GM19452 (cell line): Measurements from ENCODE around the gene ELK3.

ENCODE experiments used
- ATAC-seq: cut with Tn5 transposase; IDR thresholded peaks from one replicate; pipeline ENCODE4 v1.9.1; 2021; ENCODE audit not compliant: unreplicated experiment

ELK3 gene

DNA sequence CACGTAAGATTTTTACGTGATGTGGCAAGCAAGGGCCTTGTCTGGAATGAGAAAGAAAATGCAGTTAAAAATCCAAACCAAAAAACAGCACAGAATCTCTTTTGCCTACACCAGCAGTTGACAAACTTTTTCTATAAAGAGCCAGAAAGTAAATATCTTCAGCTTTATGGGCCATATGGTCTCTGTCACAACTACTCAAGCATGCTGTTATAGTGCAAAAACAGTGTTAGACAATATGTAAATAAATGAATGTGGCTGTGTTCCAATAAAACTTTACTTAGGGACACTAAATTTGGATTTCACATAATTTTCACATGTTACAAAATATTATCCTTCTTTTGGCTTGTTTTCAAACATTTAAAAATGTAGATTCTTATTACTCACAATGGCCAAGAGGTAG is 6.2 kb upstream of the ELK3 start:
- no peak for ATAC-seq

DNA sequence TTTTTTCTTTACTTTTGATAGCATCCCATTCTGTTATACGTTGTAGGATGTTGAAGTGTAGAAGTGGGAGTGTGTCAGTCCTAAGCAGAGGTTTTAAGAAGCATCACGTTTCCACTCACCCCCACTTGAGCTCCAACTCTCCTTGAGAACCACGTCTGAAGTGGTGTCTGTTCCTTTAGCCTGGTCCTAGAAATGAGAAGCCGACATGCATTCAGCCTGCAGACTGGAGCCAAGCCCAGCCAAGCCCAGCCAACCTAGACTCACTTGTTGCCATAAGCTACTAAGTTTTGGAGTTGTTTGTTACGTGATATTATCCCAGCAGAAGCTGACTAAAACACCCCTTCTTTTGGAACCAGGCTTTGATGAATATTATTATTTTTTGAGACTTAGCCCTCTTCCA is 4.4 kb upstream of the ELK3 start:
- no peak for ATAC-seq

DNA sequence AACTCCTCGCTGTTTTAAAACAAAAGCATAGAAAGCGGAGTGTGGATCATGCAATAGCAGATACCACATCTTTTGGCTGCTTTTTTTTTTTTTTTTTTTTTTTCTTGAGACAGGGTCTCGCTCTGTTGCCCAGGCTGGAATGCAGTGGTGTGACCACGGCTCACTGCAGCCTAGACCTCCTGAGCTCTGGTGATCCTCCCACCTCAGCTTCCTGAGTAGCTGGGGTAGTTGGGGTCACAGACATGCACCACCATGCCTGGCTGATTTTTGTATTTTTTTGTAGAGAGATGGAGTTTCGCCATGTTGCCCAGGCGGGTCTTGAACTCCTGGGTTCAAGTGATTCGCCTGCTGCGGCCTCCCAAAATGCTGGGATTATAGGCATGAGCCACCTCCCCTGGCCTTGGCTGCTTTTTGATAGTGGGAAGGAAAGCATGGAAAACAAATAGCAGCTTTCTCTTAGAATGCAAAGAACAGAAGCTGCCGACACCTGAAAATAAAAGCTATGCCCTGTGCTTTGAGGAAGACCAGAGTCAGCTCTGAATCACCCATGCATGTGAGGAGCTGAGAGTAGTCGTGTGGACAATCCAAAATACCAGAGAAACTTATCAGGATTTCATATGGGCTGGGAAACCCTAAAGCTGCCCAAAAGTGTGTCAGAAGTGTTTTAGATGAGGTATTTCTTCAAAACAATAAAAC is 3.6 kb upstream of the ELK3 start:
- ATAC-seq, result no peak

DNA sequence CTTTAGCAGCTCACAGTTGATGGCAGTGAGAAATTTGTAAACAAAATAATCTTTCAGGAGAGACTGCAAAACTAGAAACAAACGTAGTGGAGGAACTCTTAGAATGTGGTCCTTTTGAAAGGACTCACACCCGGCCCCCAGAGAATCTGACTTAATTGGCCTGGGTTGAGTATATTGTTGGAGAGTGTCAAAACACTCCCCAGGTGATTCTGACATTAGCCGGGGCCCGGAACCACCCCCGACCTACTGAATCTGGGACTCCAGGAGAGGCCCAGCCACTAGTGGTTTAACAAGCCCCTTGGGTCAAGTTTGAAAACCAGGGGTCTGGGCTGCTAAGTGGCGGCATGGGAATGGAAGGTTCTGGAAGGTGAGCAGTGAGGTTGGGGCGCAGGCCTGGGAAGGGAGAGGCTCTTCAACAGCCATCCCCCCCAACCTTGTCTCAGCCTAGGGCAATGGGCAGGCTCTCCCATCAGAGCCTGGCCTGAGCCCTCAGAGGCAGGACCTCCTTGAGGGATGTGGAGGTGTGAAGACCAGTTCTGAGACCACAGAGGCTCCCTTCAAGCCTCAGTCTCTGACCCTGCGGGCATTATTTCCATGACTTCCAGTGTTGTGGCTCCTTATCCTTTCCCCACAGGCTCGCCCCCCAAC is 1.1 kb upstream of the ELK3 start:
- ATAC-seq, result no peak

DNA sequence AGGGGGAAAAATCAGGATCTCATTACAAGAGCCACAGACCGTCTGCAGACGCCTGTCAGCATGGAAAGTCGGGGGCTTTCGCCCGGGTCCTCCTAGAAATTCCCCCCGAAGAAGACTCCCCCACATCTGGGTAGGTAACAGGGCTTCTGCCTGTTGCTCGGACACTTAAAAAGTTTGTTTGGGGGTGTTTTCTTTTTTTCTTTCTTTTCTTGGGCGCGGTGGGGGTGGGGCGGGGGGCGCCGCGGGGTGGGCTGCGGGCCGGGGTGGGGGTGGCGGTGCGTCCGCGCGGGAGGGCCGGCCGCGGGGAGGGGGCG is 358 bp downstream of the ELK3 start:
- peak; percentile 25 for ATAC-seq

DNA sequence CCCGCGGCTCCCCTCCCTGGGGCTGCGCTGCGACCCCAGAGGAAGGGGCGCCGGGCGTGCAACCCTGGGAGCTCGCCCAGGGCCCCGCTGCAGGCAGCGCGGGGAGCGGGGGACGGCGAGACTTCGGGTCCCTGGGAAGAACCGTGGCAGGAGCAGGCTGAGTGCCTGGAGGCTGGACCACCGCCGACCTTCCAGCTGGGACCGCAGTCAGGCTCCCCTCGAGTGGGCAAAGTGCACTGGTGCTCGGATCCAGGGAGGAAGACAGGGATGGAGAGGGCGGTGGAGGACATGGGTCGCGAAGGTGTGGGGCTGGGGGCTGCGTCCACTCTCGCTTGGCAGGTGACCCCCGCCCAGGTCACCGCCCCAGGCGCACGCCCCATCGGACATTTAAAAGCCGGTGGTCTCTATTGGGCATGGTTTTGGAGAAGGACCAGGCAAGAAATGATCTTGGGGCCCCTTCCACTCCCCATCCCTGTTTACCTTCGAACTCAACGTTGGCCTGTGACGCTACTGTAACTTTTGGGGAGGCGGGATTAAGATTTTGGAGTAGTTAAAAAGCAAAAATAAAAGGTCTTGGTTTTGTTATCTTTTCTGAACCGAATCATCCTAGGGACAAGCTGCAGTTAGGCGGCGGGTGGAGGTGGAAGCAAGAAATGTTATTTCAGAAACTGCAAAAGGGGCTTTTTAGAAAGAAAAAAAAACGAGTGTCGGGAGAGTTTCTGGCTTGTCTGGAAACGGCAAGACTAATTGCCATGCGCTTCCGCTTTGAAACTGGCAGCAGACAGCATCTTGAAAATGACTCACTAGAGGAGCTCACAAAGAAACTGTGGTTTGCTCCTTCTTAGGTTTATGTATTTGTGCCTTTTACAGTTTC is 1.0 kb downstream of the ELK3 start:
- ATAC-seq, result peak; percentile 77

DNA sequence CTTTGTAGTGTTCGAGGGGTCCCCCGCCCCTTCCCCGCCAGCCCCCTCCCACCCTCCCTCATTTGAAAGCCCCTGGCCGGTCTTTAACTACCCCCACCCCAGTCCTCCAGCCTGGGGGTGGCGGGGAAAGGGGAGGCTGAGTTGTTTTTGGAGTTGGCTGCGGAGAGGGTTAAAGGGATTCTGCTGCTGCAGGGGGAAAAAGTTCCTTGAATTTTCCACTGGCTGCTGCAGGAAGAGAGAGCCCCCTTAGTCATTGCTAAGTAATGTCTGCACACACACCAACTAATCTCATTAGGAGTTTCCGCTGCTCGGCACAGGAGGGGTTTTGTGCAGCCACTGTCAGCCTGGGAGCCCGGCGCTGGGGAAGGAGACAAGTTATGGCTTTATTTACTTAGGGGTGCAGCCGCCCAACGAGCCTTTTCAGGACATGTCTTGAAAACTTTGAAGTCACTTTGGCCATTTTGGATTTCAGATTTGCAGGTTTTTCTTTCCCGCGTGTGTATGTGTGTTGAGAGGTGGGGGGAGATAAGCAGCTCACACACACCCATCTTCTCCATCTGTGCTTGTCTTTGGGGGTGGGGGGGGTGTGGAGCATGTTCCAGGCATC is 1.8 kb downstream of the ELK3 start:
- no peak for ATAC-seq

DNA sequence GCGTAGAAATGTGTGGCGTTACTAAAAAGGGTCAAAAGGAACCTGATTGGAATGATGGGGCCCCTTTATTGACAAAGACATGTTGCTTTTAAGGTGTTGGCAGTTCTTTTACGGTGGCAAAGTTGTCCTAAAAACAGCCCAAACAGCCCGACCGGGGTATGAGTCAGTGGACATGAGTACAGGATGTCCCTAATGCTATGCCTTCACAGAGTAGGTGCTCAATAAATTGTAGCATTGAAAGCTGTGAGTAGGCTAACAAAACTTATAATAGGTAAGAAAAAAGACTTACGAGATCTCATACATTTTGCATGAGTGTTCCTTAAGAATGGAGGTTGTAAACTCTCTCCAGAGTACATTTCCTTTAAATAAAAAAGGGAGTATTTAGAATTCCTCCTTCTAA is 2.6 kb downstream of the ELK3 start:
- no peak for ATAC-seq

DNA sequence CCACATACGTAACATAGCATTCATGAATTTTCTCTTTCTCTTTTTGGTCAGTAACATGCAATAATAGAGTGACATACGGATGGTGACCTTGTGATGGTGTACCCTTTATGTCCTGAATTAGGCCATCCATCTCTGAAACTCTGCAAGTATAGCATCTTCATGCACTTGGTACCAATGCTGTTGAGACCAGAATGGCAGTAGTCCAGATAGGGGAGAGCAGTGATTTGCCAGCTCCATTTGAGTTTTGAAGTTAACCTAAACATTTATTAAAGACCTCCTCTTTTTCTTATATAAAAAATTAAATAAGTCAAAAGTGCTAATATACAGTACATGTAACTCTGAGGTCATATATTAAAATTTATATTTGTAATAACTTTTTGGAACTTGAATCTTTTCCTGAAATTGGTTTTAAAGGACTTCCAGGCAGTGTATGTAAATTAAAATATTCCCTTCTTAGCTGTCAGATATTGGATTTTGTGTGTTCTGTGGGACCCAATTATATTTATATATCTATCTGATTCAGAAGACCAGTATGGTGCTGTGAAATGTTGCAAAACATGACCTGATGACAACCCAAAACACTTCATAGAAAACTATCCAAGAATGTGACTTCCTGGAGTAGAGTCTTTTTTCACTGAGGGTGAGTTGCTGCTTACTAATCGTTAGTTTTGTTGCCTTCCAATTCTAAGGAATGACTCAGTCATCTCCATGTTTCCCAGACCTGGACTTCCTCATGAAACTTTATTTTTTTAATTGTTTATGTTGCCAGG is 3.5 kb downstream of the ELK3 start:
- ATAC-seq, result no peak

DNA sequence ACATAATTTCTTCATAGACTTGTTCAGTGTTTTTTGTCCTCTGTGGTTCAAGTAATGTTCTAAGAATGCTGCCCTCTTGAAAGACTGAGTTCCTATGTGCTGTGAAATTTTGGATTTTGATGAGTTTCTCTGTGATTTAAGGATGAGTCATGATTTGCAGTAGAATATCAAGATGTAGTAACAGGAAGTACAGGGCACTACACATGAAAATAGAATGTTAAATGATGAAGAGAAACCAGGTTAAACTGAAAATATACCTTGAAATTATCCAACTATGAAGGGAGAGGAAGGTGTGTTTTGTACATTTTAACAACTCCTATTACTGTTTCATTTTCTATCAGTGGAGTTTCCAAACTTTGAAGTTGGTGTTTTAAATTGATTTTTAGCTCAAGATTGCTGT is 4.8 kb downstream of the ELK3 start:
- ATAC-seq, result no peak

DNA sequence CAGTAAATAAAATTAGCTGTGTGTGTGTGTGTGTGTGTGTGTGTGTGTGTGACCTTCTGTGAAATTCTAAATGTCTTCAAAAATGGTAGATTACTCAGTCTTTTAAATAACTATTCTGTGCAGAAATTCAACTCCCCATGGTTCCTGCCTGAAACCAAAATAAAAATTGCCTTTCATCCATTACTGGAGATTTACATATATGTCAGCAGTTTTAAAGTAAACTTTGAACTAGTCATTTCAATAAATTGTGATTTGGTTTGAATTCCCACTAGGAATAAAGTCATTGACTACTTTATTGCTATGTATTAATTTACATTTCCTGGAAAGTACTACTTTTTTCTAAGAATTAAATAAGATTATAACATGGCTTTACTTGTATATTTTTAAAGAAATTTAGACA is 5.3 kb downstream of the ELK3 start:
- ATAC-seq, result no peak

DNA sequence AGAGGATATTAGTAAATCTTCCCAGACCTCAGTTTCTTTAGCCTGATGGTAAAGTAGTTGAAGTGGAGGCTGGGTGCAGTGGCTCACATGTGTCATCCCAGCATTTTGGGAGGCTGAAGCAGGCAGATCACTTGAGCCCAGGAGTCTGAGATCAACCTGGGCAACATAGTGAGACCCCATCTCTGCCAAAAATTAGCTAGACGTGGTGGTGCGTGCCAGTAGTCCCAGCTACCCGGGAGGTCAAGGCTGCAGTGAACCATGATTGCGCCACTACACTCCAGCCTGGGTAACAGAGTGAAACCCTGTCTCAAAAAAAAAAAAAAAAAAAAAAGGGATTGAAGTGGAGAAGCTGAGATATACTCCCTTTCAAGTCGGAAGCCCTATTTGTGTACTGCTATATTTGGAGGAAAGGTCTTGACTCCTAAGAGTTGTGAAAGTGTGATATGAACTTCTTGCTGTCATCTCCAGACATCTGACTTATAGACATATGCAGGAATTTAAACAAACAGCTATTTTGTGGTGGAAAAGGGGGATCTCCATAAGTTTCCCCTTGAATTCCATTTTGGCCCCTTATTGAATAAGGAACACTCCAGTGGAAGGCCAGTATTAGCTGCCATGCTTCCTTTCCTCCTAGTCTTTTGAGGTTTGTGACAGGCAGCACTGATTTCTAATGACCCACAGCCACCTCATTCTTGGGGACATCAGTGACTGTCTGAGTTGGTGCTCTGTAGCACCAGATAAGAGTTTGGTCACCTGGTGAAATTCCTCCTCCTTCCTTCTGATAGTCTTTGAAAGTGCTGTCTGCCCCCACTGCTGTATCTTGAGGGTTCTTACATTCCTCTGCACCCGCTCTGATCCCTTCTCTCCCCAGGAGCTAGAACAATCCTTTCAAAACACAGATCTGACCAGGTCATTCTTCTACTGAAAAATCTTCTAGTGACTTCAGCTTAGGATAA is 7.4 kb downstream of the ELK3 start:
- no peak for ATAC-seq

DNA sequence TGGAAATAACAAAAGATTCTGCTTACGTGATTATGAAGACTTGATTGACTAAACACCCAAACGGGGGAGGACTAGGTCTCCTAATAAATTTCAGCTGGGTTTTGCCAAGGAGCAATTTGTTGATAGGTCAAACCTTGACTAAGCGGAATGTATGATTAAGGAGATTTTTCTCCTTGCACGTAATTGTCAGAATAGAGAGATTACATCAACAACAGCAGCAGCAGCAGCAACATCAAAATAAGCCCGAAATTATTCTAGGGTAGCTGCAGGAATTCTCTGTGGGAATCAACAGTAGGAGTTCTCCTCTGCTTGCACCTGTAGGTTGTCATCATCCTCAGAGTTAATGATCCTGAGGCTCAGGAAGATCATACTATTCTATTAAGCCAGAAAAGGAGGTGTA is 10.2 kb downstream of the ELK3 start:
- ATAC-seq, result no peak

DNA sequence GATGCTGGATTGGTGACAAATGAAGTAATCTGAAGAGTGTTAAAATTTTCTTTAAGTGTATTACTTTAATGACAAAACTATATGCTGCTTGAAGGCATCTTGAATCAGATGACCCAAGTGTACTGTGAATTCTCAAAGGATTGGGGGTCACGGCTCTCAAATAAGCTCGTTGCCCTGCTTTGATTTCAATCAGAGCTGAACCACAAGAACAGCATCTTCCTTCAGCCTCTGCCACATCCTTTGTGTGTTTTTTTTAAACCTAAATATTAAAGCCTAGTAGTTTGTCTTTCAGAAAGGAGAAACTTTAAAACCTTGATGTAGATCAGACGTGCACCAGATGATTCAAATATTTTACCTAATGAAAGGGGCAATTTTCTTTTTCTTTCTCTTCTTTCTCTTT is 11.7 kb downstream of the ELK3 start:
- ATAC-seq, result no peak

DNA sequence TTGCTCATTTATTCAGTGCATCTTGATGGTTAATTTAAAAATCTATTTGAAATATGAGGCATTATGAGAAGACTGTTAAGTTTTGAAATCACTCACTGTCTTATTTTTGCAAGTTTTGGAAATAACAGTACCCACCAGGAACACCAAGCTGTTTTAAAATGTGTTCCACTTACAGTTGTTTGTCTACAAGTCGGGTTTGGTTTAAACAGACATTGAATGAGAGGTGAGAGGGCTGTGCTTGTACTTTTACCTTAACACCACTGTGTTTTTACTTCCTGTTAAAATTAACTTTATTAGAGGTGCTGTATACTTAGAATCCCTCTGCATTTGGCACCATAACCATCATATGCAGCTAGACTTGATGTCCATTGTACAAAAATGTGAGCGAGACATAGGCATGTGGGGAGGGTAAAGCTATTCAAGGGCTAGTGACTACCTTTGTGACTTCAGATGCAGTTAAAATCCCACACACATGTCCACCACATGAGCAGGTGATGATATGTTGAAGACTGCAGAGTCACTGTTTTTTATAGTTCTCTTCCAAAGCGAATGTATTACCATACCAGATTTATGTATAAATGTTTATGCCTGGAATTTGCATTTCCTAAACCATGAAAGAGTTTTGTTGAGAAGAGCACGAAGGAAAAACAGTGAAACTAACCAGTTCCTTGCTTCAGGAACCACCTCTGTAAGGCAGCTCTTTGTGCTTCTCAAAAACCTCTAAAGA is 12.9 kb downstream of the ELK3 start:
- no peak for ATAC-seq

DNA sequence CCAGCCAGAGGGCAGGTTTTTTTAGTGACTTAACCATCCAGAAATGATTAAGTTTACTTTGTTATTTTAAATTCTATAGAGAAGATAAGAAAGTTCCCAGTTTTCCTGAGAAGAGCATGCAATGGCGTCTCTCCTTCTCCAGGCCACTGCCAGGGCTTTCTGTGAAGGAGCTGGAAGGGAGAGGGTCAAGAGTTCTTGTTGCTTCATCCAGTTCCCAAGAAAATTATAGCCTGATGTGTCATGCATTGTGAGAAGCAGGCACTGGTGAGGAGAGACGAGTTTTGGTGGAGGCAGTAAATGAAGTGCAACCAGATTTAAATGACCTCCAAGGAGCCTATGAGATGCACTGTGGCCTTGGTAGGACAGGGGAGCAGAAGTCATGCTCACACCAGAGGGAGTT is 14.2 kb downstream of the ELK3 start:
- ATAC-seq, result no peak

DNA sequence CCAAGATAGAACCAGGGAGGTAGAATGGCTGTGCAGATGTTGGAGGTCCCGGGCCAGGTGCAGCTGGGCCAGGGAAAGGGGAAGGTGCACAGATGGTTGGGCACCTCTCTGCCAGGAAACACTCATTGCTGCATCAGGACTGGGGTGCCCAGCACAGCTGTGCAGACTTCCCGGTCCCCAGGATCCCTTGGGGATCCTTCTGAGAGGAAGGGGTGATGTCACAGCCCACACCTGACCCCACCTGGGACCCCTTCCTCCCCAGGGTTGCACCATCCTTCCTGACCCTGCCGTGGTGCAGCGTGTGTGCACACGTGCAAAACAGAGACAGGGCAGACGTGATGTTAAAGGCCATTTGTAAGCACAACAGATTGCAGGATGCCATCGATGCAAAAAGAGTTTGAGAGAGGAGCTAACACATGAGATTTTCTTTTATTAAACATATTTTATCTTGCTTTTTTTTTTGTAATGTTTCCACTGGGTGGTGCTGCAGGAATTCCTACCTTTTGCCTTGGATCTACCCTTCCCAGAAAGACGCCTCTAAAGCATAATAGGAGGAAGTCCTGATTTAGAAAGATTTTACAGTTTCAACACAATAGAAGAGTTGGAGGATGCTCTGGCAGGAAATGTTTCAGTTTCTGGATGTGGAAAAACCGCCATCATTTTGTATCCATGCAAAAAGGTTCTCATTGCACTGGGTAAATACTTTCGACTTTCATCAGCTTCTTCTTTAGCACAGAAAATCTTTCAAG is 14.8 kb downstream of the ELK3 start:
- ATAC-seq, result no peak

DNA sequence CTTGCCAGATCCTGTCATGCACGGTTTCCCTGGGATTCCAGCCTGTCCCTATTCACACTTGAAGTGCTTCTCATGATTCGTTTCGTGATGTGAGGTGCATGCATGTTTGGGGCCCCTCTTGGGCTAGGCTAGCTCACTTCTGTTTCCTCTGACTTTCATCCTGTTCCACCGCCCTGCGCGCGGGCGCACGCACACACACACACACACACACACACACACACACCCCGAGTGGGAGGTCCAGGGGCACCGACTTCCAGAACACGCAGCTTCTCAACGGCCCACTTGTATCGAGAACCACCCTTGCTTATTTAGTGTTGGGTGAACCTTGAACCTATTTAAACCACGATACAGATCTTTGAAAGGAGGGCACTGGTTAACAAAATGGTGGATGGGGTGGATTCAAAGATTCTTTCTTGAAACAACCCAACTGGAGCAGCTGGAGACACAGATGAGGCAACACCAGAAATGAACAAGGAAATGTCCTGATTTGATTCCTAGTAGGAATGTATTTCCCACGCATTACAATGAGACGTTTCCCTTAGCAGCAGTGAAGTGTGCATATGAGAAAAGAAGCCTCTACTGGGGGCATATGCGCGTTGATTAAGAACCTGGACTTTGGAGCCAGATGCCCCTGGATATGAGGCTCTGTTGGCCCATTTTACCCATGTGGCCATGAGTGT is 16.3 kb downstream of the ELK3 start:
- no peak for ATAC-seq
